GM10266 (cell line): Measurements from ENCODE around the gene PGM2.

Source experiments
- DNase-seq: peaks from one replicate; pipeline ENCODE4 v3.0.0; 2012; ENCODE audit errors: extremely low spot score
- TF ChIP-seq, protein P1 (sequence below): IDR thresholded peaks from 2 replicates; pipeline ENCODE4 v1.5.1; 2012; ENCODE audit warnings: mild to moderate bottlenecking, low read depth; ENCODE audit not compliant: control insufficient read depth, insufficient read depth; ENCODE audit errors: missing control alignments

PGM2 gene

DNA sequence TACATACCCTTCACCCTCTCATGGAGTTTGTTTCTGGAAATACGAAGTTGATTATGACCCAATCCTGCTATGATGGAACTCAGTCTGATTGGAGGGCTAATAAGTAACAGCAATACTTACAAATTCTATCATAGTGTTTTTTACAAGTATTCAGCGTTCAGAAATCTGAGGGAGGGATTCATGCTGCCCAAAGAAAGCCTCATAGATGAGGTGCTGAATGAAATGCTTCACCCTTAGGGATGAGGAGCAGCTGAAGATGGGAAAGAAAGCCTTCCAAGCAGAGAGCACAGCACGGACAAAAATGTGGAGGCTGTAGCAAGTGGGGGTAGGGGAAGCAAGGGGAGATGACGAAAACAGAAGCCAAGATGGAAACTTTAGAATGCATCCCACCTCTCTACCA, 36.5 kb downstream of the PGM2 start:
- DNase-seq: no peak
- TF ChIP-seq, protein P1, sequence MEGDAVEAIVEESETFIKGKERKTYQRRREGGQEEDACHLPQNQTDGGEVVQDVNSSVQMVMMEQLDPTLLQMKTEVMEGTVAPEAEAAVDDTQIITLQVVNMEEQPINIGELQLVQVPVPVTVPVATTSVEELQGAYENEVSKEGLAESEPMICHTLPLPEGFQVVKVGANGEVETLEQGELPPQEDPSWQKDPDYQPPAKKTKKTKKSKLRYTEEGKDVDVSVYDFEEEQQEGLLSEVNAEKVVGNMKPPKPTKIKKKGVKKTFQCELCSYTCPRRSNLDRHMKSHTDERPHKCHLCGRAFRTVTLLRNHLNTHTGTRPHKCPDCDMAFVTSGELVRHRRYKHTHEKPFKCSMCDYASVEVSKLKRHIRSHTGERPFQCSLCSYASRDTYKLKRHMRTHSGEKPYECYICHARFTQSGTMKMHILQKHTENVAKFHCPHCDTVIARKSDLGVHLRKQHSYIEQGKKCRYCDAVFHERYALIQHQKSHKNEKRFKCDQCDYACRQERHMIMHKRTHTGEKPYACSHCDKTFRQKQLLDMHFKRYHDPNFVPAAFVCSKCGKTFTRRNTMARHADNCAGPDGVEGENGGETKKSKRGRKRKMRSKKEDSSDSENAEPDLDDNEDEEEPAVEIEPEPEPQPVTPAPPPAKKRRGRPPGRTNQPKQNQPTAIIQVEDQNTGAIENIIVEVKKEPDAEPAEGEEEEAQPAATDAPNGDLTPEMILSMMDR: no peak

DNA sequence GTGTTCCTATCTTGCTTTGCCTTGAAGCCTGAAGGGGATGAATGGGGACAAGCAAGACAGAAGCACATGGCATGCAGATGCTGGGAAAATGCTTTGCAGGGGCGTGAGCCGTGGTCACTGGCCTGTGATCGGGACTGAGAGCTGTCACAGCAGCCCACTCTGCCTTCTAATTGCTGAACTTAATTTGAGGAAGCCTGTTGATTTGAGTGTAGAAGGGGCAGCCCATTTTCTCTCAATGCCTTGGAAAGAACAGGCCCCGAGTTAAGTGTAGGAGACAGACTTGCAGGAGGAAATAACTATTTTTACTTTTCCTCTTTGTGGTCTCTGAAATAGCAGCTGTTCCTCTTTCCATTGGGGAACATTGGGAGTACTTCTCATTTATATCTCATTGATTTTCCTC, 38.3 kb downstream of the PGM2 start:
- TF ChIP-seq, protein P1: no peak
- no peak for DNase-seq

DNA sequence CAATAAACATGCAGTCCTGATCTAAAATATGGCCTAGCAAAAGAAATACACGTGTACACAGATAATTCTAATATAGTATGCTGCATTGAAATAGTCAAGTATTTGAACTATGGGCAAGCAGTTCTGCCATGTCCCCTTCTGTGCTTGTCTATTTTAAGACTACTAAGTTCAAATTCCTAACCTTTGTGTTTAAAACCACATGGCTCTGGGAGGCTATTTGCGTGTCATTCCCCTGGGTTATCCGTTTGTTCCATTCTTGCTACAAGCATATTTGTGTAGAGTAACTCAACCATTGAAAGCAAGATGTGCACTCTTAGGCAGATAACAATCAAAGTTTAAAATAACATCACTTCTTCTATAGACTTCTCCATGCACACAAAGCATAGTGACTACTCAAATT, 39.0 kb downstream of the PGM2 start:
- TF ChIP-seq, protein P1: no peak
- DNase-seq: no peak

DNA sequence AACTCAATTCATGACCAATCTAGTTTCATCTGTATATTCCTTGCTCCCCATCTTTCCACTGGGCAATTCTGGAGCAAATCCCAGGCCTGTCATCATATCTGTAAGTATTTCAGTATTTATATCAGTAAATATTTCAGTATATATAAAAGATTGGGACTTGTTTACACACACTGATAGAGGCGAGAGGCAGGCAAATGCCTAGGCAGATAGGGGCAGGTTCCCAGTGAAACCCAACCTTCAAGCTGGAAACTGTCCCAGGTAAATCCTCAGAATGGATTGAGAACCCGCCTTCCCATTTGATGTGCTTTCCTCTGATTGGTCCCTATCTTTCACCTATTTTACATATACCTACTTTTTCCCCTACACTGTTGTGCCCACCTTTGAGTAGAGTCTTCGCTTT, 40.6 kb downstream of the PGM2 start:
- TF ChIP-seq, protein P1: no peak
- no peak for DNase-seq

DNA sequence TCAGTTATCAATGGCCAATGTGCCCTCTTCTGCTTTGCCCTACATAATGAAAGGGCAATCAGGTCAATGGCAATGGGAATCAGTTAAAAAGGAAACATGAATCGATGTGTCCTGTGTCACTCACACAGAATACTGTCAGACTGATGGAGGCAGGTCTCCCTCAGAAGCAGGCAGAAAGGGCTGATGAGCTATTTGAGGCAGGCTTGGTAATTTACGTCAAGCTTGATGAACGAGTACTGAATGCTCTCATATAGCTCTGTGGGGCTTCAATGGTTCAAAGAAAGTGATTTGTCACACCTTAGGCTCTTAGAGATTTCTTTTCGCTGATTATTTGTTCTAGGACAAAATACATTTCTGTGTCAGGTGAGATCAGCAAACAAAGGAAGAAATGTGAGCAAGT, 41.8 kb downstream of the PGM2 start:
- TF ChIP-seq, protein P1: no peak
- DNase-seq: no peak

DNA sequence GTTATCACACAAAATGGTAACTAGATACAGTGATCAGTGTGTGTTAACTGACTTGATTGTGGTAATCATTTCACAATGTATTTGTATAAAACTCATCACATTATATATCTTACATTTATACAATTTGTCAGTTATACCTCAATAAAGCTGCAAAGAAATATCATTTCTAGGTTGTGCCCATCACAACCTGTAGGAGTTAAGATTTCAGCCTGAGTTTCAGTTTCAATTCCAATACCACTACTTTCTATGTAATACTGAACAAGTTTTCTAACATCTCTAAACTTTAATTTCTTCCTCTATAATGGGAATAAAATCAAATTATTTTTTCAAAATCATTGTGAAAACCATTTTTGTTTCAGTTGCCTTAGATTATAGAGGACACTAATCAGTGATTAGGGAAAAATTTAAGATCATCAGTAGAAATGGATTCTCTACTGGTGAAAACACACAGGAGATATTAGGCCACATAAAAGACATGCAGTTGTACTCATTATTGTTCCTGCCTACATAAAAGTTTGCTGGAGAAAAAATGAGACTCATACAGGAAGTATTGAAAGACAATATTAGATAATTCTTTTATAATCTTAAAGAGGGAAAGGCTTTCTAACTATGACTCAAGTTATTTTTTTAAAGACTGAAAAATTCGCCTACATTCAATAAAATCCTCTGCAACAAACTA, 46.0 kb downstream of the PGM2 start:
- DNase-seq: no peak
- TF ChIP-seq, protein P1: no peak

DNA sequence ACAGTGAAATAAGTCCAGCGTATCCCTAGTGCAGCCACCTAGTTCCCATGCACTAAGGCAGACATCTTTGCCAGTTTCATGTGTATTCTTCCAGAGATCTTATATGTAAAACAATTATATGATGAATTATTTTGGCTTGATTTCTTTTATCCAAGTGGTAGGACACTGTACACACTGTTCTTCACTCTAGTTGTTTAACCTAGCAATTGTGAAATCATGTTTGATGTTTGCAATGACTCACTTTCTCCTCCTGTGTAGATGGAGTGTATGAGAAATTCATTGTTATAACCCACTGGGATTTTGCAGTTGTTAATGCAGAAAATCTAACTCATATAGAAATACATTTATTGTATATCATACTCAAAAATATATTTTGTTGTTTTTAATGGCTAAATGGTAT, 46.9 kb downstream of the PGM2 start:
- no peak for DNase-seq
- TF ChIP-seq, protein P1: no peak
